ENCODE data around the gene MDM2. TPM values are rescaled to one million over a fixed set of nuclear protein-coding genes. Genes with fewer than 3 reads are reported as not detected.

Gene MDM2
- polyA plus RNA-seq, 4 donors = 52.3 to 76.4 (median 57.5) TPM

DNA sequence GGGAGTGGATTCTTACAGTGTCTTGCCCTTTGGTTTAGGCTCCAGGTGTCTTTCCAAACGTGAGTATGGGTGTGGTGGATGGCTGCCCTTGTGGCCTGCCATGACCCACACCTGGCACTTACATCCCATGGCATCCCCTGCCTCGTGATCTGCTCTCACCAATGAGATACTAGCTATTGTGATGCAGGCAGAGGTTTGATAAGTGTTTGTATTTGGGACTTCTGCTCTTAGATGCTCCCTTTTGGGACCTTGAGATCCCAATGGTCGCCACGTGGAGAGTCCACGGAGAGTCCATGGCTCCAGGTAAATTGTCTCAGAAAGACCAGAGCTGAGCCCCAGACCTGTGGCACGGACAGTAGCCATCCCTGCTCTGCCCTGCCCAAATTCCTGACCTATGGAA is 62.5 kb downstream of the MDM2 start:
- DNase-seq (ENCODE audit: low read depth in 4 of 4, low spot score in 2 of 4) = no peak

DNA sequence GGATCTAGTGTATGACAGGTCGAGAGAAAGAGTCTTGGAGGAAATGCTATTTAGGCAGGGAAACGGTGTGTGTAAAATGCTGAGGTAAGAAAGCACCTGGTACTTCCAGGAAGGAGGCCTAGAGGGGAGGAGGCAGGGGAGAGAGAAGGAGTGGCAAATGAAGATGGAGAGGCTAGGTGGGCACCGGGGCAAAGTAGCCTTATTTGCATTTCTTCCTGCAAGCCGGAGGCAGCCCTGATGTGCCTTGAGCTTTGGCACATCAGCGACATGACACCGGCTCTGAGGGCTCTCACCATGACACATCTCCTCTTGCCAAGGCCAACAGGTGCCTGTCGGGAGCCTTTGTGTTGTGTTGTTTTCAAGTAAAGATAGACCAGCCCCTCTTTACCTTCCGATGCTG is 63.4 kb downstream of the MDM2 start:
- no peak for DNase-seq (ENCODE audit: low read depth in 4 of 4, low spot score in 2 of 4)

DNA sequence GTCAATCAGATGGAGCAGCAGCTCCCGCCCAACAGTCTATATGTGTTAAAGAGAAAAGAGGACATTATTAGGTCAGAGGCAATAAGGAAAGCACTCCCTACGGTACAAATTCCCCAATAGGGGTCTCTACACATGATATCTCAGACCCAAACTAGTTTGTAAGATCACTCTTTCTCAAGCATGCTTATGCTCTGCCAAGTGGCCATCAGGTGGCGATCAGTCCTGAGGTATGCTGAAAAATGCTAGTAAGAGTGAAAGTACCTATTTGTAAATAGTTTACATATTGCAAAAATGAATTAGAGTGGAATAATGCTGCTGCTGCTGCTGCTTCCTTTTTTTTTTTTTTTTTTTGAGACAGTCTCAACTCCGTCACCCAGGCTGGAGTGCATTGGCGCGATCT is 63.9 kb downstream of the MDM2 start:
- no peak for DNase-seq (ENCODE audit: low read depth in 4 of 4, low spot score in 2 of 4)

DNA sequence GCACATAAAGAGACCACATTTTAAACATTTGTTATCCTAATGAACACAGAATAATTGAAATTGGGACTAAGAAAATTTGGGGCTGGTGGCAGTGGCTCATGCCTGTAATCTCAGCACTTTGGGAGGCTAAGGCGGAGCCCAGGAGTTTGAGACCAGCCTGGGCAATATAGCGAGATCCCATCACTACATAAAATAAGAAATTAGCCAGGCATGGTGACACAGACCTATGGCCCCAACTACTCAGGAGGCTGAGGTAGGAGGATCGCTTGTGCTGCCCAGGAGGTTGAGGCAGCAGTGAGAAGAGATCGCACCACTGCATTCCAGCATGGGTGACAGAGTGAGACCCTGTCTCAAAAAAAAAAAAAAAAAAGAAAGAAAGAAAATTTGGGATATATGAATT is 65.3 kb downstream of the MDM2 start:
- no peak for DNase-seq (ENCODE audit: low read depth in 4 of 4, low spot score in 2 of 4)

DNA sequence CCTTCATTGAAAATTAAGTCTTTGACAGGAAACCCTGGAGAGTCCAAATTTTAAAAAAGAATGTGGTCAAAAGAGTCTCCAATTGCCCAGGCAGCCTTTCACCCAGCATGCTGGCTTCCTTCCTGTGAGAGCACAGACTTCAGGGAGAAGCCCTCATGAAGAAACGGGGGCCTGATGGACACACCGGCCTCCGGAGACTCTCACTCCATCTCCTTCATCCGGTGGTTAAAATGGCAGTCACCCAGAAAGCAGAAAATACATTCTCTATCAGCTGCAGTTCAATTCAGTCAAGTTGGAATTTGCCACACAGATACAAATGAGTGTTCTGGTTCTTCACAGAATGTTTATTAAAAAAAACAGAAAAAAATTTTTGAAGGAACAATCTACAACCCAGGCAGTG is 68.5 kb downstream of the MDM2 start:
- no peak for DNase-seq (ENCODE audit: low read depth in 4 of 4, low spot score in 2 of 4)

DNA sequence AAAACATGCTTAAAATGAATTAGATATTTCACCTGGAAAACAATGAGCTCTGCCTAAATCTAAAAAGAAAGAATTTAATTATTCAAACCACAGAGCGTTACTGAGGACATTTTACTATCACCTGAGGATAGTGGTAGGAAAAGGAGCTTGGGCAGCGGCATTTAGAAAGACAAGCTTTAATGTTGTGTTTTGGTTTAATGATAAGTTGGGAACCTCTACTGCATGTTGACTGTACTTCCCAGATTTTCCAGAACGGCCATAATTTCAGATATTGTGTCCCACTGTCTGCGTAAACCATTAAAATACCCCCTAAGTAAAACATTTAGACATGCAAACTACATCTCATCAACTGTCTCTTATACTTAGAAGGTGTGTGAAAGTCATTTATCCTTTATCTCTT is 69.6 kb downstream of the MDM2 start:
- no peak for DNase-seq (ENCODE audit: low read depth in 4 of 4, low spot score in 2 of 4)

DNA sequence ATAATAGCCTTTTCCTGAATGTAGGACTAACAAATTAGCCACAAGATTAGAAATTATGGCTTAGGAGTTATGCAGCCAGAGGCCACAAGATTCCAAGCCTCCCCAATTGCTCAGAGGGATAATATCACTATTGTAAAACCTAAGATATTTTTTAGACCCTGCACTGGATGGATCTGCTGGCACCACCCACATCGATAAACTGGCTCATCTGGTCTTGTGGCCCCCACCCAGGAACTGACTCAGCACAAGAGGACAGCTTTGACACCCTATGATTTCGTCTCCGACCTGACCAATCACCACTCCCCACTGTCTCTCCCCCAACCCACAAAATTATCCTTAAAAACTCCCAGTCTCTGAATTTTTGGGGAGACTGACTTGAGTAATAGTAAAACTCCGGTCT is 70.3 kb downstream of the MDM2 start:
- no peak for DNase-seq (ENCODE audit: low read depth in 4 of 4, low spot score in 2 of 4)

DNA sequence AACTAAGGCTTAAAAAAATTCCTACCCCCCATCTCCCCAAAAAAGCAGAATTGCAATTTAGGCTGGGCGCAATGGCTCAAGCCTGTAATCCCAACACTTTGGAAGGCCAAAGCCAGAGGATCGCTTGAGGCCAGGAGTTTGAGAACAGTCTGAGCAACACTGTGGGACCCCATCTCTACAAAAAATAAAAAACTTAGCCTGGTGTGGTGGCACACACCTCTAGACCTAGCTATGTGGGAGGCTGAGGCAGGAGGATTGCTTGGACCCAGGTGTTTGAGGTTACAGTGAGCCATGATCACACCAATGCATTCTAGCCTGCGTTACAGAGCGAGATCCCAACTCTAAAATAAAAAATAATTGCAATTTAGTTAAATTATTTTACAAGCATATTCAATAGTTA is 70.9 kb downstream of the MDM2 start:
- no peak for DNase-seq (ENCODE audit: low read depth in 4 of 4, low spot score in 2 of 4)

DNA sequence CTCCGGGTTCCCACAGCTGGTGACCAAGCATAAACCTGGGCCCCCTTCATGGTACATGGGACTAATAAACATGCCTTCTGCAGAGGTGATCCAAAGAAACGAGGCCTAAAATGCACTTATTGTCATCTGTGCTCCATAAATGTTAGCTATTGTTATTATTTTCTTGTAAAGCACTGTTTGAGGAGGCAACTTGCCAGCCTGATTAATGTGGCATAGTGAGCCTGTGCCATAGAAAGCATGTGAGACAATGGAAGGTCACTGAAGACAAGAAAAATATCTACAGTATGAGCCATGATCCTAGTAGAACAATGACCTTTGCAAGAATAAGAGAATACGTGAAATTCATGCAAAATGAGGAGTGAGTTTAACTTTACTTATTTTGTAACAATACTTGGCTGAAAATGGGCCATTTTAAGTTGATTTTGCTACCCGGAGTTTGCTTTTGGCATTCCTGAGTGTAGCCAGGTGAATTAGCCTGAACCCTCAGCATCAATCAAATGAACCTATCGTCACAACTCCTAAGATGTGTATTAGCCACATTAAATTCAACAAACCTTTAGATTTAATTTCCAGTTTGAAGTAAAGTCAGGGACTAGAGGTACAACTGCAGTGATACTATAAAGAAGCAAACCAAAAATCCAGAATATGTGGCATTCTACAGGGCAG is 72.8 kb downstream of the MDM2 start:
- DNase-seq (ENCODE audit: low read depth in 4 of 4, low spot score in 2 of 4) = no peak

DNA sequence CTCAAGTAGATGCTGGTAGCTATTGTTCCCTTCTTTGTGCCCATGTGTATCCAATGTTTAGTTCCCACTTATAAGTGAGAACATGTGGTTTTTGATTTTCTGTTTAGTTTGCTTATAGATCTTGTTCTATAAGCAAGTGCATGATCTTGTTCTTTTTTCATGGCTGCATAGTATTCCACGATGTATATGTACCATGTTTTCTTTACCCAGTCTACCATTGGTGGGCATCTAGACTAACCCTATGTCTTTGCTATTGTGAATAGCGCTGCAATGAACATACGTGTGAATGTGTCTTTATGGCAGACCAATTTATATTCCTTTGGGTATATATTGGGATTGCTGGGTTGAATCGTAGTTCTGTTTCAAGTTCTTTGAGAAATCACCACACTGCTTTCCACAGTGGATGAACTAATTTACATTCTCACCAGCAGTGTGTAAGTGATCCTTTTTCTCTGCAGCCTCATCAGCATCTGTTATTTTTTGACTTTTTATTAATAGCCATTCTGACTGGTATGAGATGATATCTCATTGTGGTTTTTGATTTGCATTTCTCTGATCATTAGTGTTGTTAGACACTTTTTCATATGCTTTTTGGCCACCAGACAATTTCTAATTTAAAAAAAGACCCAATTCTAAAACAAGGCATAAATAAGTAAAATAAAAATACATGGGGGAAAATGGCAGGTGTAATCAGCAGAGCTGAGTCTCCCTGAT is 74.4 kb downstream of the MDM2 start:
- DNase-seq (ENCODE audit: low read depth in 4 of 4, low spot score in 2 of 4) = no peak

DNA sequence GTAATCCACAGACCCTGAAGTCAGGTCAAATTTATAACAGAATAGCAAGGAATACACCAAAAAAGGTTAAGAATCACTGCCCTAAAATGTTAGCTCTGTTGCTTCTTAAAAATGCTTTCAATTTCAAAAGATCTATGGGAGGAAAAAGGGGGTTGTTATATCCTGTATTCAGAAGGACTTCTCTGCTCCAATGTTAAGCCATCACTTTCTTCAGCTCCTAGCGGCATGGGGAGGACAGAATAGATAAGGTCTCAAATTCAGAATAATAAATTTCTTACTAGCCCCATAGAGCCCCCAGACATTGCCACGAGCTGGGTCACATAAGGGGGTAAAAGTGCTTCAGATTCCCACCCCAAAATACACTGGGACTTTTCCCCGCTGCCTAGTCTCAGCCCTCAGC is 75.2 kb downstream of the MDM2 start:
- DNase-seq (ENCODE audit: low read depth in 4 of 4, low spot score in 2 of 4) = no peak

DNA sequence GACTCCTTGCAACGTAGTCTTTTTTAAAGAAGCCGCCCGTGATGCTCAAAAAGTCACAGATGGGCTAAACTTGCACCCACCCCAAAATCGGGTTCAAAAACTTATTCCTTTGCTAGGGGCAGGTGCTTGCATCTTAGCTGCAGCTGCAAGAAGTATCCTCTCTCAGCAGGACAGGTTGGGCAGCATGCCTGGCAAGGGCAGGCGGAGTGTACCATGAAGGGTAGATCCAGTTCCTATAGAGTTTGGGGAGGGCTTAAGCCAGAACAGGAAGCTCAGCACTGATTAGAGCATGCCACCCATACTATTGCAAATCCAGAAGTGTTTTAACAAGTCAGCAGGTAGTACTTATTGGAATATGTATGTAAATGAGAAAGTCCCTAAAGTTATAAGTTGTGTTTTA is 76.3 kb downstream of the MDM2 start:
- DNase-seq (ENCODE audit: low read depth in 4 of 4, low spot score in 2 of 4) = no peak

DNA sequence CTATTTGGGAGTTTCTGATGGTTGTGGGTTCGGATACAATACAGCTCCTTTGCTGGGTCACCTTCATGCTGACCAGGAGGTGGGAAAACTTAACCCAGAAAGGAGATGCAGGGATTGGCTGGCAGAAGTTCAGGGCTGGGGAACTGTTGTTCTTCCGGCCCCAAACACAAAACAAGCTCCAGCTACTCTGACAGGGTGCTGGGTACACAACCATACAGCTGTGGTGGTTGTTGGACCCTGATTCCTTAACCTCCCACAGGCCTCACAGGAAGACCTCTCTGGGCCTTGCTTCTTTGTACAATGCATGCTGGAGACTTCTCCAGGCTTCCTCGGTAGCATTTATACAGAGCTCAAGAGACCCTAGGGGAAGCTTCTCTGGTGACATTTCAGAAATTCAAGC is 77.4 kb downstream of the MDM2 start:
- DNase-seq (ENCODE audit: low read depth in 4 of 4, low spot score in 2 of 4) = no peak

DNA sequence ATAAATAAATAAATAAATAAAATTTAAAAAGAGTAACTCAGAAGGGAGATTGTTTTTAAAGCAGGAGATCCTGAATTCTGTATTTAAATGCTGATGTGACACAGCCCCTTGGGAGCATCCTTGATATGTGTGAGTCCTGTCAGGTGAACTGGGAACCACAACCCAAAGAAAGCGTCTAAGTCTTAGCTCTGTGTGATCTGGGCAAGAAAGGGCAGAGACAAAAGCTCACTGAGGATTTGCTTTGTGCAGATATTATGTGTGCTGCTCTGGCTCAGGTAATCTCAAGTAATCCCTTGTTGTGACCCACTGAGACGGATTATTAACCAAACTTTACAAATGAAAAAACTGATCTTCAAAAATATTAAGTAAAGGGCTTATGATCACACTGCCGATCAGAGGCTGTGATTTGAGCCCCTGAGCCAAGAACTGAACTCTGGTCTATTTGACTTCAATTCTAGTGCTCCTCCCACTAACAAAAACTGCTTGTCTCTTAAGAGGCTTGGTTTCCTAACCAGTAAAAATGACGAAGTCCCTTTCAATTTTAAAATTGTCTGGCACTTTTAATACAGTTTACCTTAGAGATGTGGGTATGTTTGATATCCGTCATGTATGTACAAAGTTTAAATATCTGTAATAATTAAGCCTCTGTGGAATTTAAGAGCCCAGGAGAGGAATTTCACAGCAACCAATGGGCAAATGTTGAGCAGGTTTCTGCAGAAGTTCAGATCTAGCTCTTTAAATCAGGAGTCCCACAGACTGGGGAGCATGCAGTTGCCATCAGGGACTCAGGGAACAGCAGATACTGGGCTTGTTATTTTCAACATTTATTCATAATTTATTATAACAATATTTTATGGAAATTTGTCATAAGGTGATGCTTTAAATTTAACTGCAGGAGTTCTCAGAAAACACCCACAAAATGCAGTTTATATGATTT is 78.9 kb downstream of the MDM2 start:
- no peak for DNase-seq (ENCODE audit: low read depth in 4 of 4, low spot score in 2 of 4)

DNA sequence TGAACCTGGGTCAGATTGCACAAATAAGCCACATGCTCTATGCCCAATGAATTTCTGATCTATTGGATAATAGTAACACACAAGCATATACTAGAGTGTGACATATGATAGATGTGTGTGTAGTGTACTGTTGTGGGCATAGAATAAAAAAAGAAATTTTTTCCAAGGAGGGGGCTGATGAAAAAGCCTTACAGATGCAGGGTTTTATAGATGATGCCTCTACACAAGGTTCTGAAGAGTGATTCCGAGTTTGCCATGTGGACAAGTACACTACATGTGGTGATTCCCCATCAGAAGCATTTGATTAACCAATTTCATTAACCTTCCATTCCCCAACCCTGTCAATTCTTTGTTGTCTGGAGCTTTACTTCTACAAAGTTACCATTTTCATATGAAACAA is 79.7 kb downstream of the MDM2 start:
- no peak for DNase-seq (ENCODE audit: low read depth in 4 of 4, low spot score in 2 of 4)

DNA sequence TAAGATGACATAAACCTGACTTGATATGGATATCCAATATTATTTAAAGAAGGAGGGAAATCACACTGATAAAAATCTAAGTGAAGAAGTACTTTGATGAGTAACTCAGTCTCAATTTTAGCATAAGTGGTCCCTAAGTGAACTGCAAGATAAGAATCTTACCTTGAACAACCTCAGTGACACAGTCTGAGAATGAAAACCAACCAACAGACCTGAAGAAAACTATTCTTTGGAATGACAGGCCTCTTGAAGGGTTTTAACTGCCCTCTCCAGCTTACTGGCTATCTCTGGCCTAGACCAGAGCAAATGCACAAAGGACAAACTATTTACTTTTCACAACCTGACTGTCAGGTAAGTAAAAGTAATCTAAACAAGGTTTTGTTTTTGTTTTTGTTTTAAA is 80.3 kb downstream of the MDM2 start:
- no peak for DNase-seq (ENCODE audit: low read depth in 4 of 4, low spot score in 2 of 4)

DNA sequence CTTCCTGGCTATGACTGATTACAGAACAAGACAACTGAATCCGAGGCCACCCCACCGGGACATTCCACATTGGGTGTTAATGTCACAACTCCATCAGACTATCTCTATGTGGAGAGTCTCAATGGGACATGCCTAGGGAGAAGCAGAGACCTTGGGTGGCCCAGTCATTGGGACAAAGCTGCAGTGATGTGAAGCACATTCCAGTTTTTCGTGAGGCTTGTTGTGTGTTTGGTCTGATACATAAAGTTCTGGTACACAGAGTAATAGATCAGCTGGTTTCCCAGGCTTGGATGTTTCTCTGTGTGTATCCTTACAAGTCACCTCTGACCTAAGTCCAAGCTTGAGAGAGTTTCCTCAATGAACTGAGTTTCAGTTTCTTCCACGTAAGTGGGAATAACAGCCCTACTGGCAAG is 82.7 kb downstream of the MDM2 start:
- no peak for DNase-seq (ENCODE audit: low read depth in 4 of 4, low spot score in 2 of 4)

DNA sequence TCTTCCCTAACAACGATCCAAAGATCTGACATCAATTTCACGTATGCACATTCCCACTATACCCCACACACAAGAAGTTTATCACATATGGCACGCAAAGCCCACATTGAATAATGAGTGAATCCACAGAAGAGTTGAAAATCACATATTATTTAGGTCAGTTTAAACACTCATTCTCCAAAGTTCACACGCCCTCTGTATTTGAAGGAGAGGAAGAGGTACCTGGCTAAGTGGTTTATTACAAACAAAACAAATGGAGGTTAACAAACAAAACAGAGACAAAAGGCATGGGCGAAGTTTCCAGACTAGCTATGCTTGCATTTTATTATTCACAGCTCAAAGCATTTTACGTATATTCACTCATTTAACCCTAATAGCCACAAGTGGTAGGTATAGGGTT is 83.2 kb downstream of the MDM2 start:
- no peak for DNase-seq (ENCODE audit: low read depth in 4 of 4, low spot score in 2 of 4)

DNA sequence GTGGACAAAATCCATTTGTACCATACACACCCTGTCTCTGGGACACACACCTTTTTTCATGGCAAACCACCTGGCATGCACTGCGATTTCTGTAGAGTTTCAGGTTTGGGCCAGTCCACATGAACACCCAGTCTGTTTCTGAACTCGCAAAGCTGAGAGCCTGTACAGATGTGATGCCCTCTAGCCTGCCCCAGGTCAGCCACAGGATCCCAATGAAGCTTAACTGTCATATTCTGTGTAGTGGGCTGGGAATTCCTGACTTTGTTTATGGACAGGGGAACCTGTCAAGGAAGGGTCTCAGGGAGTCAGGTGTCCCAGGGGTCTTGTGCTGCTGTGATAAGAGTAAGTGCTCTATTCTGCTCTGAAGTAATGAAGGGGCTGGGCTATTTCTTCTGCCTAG is 85.2 kb downstream of the MDM2 start:
- no peak for DNase-seq (ENCODE audit: low read depth in 4 of 4, low spot score in 2 of 4)

DNA sequence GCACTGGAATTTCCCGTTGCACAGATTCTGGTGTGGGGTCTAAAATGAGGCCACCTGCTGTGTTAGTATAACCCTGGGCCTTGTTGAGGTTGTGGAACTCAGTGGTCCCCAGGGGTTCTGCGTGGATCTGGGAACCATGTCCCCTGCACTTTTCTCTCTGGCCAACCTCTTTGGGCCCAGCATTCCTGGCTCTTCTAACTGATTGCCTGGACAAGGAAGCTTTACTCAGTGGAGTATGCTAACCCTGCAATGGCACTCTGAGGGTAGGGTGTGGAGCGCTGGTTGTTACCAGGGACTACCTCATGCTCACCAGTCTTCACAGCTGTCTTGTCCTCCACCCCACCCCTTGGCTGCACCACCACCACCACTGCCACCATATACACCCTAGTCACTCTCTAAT is 85.8 kb downstream of the MDM2 start:
- DNase-seq (ENCODE audit: low read depth in 4 of 4, low spot score in 2 of 4) = no peak

DNA sequence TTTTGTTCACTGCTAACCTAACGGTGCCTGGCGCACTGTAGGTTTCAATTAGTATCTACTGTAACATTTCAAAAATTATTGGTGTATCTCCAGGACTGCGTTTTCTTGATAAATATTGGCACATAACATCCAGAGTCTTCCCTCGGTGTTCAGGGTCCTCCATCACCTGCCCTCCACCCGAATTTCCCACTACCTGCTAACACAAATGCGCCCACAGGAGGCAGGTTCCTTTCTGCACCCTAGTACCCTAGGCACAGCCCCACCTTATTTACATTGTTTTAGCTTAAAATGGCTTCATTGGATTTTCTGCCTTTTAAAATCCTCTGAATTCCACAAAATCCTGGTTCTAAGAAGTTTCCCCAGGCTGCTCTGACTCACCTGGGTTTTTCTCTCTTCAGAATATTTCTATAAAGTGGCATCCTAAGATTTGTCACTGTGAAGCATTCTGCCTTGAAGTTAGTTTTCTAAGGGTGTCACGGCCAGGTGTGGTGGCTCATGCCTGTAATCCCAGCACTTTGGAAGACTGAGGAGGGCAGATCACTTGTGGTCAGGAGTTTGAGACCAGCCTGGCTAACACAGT is 86.4 kb downstream of the MDM2 start:
- no peak for DNase-seq (ENCODE audit: low read depth in 4 of 4, low spot score in 2 of 4)

Data from left renal cortex interstitium (tissue), 4 donors.